ENCODE data around the gene ANKS1A.

The ANKS1A gene

DNA sequence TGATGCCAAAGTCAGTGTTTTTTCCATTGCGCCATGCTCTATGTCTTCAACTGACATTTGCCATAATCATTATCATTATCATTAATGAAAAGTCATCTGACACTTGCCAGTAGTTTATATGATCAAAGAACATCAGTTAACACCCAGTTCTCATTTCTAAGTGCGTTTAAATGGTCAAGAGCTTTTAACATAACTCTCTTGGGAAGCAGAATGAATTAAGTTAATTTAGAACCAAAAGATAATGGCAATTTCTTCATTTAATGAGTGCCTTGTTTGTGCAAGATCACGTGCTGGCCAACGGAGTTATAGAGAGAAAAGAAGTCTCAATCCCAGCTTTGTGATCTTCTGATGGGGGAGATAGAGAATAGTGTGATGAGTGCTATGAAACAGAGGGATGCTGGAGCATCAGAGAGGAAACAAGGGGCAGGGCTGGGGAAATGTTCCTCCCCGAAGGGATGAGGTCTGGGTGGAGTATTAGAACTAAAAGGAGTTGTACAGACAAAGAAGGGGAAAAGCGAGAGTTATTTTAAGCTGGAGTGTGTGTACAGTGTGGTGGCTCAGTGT, 20.3 kb downstream of the ANKS1A start:
- no peaks in the 10 kb centered on the region for H3K27me3 ChIP-seq (replicated peaks)
- H3K36me3 ChIP-seq (replicated peaks), result no peaks in the 10 kb centered on the region
- in situ Hi-C loops (cut with HindIII; ENCODE audit: low pct_ligation_motif_present, low sequenced_read_pairs), result no loop called here
- no peak overlapping the region for H3K4me3 ChIP-seq (ENCODE audit: low read depth, low read length)
- DNase-seq, result no peak
- TF ChIP-seq, protein P1, sequence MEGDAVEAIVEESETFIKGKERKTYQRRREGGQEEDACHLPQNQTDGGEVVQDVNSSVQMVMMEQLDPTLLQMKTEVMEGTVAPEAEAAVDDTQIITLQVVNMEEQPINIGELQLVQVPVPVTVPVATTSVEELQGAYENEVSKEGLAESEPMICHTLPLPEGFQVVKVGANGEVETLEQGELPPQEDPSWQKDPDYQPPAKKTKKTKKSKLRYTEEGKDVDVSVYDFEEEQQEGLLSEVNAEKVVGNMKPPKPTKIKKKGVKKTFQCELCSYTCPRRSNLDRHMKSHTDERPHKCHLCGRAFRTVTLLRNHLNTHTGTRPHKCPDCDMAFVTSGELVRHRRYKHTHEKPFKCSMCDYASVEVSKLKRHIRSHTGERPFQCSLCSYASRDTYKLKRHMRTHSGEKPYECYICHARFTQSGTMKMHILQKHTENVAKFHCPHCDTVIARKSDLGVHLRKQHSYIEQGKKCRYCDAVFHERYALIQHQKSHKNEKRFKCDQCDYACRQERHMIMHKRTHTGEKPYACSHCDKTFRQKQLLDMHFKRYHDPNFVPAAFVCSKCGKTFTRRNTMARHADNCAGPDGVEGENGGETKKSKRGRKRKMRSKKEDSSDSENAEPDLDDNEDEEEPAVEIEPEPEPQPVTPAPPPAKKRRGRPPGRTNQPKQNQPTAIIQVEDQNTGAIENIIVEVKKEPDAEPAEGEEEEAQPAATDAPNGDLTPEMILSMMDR (IDR thresholded peaks at IDR 0.05; ENCODE audit: low read depth, low read length, missing control alignments), result no peak
- no peak overlapping the region for H3K27ac ChIP-seq

DNA sequence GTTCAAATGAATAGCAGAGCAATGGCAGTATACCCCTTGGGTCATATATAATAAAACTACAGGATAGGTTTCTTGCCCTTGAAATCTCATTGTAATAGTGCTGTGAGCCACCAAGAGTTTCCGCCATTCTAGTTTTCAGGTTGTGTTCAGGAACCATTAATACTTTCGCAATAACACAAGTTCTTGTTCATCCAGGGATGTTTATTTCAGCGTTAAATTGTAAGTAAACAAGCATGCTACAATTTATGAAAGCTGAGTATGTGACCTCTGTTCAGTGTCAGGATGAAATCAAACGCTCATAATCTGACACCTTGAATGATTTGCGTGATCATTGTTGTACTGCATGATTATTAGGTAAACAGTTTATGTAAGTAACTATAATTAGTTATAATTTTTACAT, 22.8 kb downstream of the ANKS1A start:
- TF ChIP-seq, protein P1 (IDR thresholded peaks at IDR 0.05; ENCODE audit: low read depth, low read length, missing control alignments), result no peak
- no peak overlapping the region for H3K27ac ChIP-seq
- no peaks in the 10 kb centered on the region for H3K36me3 ChIP-seq (replicated peaks)
- no peaks in the 10 kb centered on the region for H3K27me3 ChIP-seq (replicated peaks)
- in situ Hi-C loops (cut with HindIII; ENCODE audit: low pct_ligation_motif_present, low sequenced_read_pairs), result no loop called here
- no peak for DNase-seq
- no peak overlapping the region for H3K4me3 ChIP-seq (ENCODE audit: low read depth, low read length)

DNA sequence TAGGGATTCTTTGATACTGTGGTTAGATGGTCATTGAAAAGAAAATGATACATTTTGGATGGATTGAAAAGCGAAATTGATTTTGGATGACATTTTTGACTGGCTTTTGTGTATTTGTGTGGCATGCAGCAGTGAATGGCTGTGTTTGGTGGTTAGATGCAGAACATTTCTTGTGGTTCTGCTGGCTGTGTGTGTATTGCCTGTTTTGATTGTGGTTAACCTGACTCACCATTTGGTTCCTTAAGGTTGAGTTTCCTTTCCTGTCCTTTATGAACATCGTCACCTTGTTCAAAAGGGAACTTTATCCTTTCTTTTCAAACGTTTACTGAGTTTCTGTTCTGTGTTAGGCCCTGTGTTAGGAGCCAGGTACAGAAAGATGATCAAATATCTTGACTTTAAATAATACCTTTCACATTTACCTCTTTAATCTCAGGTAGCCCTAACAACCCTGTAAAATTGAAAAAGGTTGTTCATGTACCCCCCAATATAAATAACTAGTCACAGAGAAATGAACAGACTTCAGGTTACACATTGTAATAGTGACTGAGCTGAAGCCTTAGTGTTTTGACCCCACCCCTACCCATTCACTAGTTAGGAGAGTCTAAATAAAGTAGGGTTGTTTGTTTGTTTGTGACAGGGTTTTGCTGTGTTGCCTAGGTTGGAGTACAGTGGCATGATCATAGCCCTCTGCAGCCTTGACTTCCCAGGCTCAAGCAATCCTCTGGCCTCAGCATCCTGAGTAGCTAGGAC, 23.8 kb downstream of the ANKS1A start:
- DNase-seq, result peak; percentile 74
- TF ChIP-seq, protein P1 (IDR thresholded peaks at IDR 0.05; ENCODE audit: low read depth, low read length, missing control alignments), result no peak
- Histone ChIP-seq H3K36me3 (replicated peaks) (no peaks in the 10 kb centered on the region), H3K27ac (no peak overlapping the region), H3K4me3 (ENCODE audit: low read depth, low read length) (no peak overlapping the region), H3K27me3 (replicated peaks) (no peaks in the 10 kb centered on the region)
- in situ Hi-C loops (cut with HindIII; ENCODE audit: low pct_ligation_motif_present, low sequenced_read_pairs), result no loop called here

DNA sequence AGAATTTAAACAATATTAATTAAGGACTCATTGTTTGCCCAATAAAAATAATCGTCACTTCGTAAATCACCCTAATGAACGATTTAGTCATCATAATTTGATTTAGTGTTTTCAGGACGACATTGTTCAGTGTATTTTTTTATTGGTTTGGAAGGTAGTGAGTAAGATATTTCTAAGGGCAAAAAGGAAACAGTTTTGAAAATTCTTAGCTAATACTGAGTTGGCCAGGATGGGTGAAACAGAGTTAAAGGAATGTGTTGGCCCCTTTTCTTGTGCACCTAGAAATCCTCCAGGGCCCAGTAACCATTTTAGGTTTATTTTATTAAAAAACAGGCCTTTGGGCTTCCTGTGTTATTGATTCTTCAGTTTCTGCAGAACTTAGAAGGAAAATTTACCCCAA, 25.3 kb downstream of the ANKS1A start:
- no peak for DNase-seq
- TF ChIP-seq, protein P1 (IDR thresholded peaks at IDR 0.05; ENCODE audit: low read depth, low read length, missing control alignments), result no peak
- in situ Hi-C loops (cut with HindIII; ENCODE audit: low pct_ligation_motif_present, low sequenced_read_pairs), result no loop called here

DNA sequence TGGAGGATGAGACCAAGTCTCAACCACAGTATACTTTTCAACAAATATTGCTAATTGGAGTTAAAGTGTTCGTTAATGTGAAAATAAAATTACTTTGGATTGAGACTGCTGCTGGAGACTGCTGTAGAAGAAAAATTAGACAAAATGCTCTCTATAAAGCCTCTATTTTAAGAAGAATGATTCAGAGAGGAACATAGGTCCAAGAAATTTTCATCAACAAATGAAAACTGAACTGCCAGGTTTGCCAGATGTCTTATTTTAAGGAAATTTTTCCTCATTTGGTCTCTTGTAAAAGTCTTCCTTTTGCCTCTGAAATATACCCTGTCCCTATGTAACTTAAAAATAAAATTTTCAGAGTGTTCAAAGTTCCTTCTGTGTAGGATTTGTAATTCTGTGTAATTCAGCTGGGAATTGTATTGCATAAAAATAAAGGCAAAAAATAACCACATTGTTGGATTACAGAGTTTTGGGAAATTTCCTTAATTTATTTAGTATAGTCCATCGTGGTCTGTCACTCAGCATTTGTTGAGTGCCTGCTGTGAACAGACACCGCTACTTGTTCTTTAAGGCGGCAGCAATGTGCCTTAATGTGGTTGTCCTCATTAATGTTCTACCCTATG, 27.4 kb downstream of the ANKS1A start:
- in situ Hi-C loops (cut with HindIII; ENCODE audit: low pct_ligation_motif_present, low sequenced_read_pairs), result no loop called here
- Histone ChIP-seq H3K27me3 (replicated peaks) (no peaks in the 10 kb centered on the region), H3K36me3 (replicated peaks) (no peaks in the 10 kb centered on the region), H3K4me3 (ENCODE audit: low read depth, low read length) (no peak overlapping the region), H3K27ac (no peak overlapping the region)
- TF ChIP-seq, protein P1 (IDR thresholded peaks at IDR 0.05; ENCODE audit: low read depth, low read length, missing control alignments), result no peak
- DNase-seq, result no peak

More for the DNA sequence above, 25.3 kb downstream of the ANKS1A start:
- no peaks in the 10 kb centered on the region for H3K27me3 ChIP-seq (replicated peaks)
- no peak overlapping the region for H3K27ac ChIP-seq
- H3K4me3 ChIP-seq (ENCODE audit: low read depth, low read length), result no peak overlapping the region
- no peaks in the 10 kb centered on the region for H3K36me3 ChIP-seq (replicated peaks)

Measured in brain microvascular endothelial cell (primary cell).